AG20443 (cell line): ENCODE data around the gene SNF8.
A peak's percentile ranks its signal among the peaks of the same experiment; 100 is the strongest.

Source experiments
- DNase-seq: peaks from one replicate; pipeline ENCODE4 v3.0.0; 2012; ENCODE audit warnings: low spot score, mixed read lengths

Gene SNF8

GRCh38 chr17:48928876-48929811 is 15.5 kb downstream of the SNF8 start:
- DNase-seq, result no peak

- DNase-seq, result no peak
Observed at GRCh38 chr17:48927978-48928745, 16.5 kb downstream of the SNF8 start.

- no peak for DNase-seq
Observed at GRCh38 chr17:48925991-48926342, 18.7 kb downstream of the SNF8 start.

GRCh38 chr17:48925251-48925990 is 19.2 kb downstream of the SNF8 start:
- DNase-seq, result no peak

- DNase-seq, result peak; percentile 81
Observed at GRCh38 chr17:48915459-48916282, 29.0 kb downstream of the SNF8 start.

GRCh38 chr17:48912476-48912875 is 32.2 kb downstream of the SNF8 start:
- no peak for DNase-seq

- no peak for DNase-seq
Observed at GRCh38 chr17:48910370-48910769, 34.3 kb downstream of the SNF8 start.

- no peak for DNase-seq
Observed at GRCh38 chr17:48909783-48910182, 34.9 kb downstream of the SNF8 start.

- peak; percentile 79 for DNase-seq
Observed at GRCh38 chr17:48908853-48909394, 35.7 kb downstream of the SNF8 start.

GRCh38 chr17:48908047-48908843 is 36.4 kb downstream of the SNF8 start, which contains the start of gene UBE2Z:
Gene UBE2Z (plus strand): TSS chr17:48908407. CDS start chr17:48908504, 97 bp downstream.
- DNase-seq, result peak; percentile 98

- DNase-seq, result peak; percentile 45
Observed at GRCh38 chr17:48907713-48908046, 37.0 kb downstream of the SNF8 start.

GRCh38 chr17:48905987-48906515 is 38.6 kb downstream of the SNF8 start:
- DNase-seq, result no peak

- DNase-seq, result no peak
Observed at GRCh38 chr17:48904428-48904827, 40.2 kb downstream of the SNF8 start.

- no peak for DNase-seq
Observed at GRCh38 chr17:48903401-48903800, 41.2 kb downstream of the SNF8 start.

- DNase-seq, result no peak
Observed at GRCh38 chr17:48901241-48901640, 43.4 kb downstream of the SNF8 start.

- no peak for DNase-seq
Observed at GRCh38 chr17:48894886-48895285, 49.8 kb downstream of the SNF8 start.

GRCh38 chr17:48893646-48894508 is 50.8 kb downstream of the SNF8 start:
- no peak for DNase-seq

GRCh38 chr17:48892940-48893645 is 51.5 kb downstream of the SNF8 start:
- DNase-seq, result no peak

GRCh38 chr17:48890086-48890485 is 54.6 kb downstream of the SNF8 start:
- DNase-seq, result no peak
